ENCODE measurements around the gene ZNF136. TPM values are rescaled to one million over a fixed set of nuclear protein-coding genes. Genes with fewer than 3 reads are reported as not detected.

Gene ZNF136
- total and polyA plus RNA-seq, 9 of the 15 experiments (the other 6 are each of a cell fraction or from before 2014, with no cell fraction given), result 1.0 to 5.3 (median 3.1) TPM

DNA sequence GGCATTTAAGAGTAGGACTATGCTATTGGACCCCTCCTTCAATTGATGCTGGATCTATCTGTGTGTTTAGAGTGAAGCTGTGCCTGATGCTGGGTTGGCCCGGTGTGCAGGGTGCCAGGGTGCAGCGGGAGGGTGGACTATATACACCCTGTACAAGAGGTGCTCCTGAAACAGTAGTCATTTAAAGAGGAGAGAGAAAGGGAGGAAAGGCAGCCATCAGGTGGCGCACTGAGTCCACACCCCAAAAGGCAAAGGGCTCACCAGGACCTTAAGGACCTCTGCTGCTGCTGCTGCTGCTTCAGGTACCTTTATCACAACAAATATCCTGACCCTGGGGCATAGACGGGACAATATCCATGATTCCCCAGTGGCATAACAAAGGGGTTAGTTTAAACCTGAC is 39.4 kb downstream of the ZNF136 start (continued):
- TF ChIP-seq RAD21 (CRISPR knock-in tag; conservative IDR thresholded peaks at IDR 0.05 in 1 of 2, IDR thresholded peaks at IDR 0.05 in 1 of 2) (peak in 1 of 2 experiments; percentile 68; a peak in 3 of 4 replicates), POLR2H (tag; IDR thresholded peaks at IDR 0.05; ENCODE audit: low read depth) (no peak)
- TF ChIP-seq, protein P1, sequence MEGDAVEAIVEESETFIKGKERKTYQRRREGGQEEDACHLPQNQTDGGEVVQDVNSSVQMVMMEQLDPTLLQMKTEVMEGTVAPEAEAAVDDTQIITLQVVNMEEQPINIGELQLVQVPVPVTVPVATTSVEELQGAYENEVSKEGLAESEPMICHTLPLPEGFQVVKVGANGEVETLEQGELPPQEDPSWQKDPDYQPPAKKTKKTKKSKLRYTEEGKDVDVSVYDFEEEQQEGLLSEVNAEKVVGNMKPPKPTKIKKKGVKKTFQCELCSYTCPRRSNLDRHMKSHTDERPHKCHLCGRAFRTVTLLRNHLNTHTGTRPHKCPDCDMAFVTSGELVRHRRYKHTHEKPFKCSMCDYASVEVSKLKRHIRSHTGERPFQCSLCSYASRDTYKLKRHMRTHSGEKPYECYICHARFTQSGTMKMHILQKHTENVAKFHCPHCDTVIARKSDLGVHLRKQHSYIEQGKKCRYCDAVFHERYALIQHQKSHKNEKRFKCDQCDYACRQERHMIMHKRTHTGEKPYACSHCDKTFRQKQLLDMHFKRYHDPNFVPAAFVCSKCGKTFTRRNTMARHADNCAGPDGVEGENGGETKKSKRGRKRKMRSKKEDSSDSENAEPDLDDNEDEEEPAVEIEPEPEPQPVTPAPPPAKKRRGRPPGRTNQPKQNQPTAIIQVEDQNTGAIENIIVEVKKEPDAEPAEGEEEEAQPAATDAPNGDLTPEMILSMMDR (IDR thresholded peaks at IDR 0.05 in 2 of 3, conservative IDR thresholded peaks at IDR 0.05 in 1 of 3; ENCODE audit: insufficient read depth in 2 of 3, low read depth in 1 of 3, low read length in 3 of 3), result peak; percentile 43 to 70 (median 65)

DNA sequence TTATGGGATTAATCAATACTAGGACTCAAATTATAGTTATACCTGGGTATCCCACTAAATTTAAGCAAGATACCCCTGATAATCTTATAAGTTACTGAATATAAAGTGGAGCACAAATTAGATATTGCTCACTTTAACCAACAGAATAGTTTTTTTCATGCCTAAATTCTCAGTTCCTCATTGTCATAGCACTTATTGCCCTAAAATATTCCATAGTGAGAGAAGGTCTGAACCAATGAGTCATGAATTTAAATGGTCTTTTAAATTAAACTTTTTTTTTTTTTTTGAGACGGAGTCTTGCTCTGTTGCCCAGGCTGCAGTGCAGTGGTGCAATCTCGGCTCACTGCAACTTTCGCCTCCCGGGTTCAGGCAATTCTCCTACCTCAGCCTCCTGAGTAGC is 42.4 kb downstream of the ZNF136 start:
- FAIRE-seq (no peak), DNase-seq (ENCODE audit: extremely low read depth in 1 of 4, low spot score in 3 of 4) (no peak), ATAC-seq (no peak)
- no peaks in the 10 kb centered on the region; the same call in 1 of the 2 replicates for H3K9me3 ChIP-seq (replicated peaks; ENCODE audit: control insufficient read depth, insufficient read depth, low read depth, low read length)
- no peak overlapping the region for H3K27ac ChIP-seq (ENCODE audit: extremely low read depth, low read depth, low read length)
- no peaks in the 10 kb centered on the region for H3K4me1 ChIP-seq (replicated peaks in 1 of 2; ENCODE audit: control insufficient read depth in 2 of 2, insufficient read depth in 2 of 2, low read length in 2 of 2)
- H3K4me2 ChIP-seq (ENCODE audit: insufficient read depth, low read length), result no peak overlapping the region
- BruUV-seq (replicated peaks), result no TSS peak
- no peak for TF ChIP-seq ZNF830 (CRISPR knock-in tag; IDR thresholded peaks at IDR 0.05)
- no peak for TF ChIP-seq NFRKB (IDR thresholded peaks at IDR 0.05; ENCODE audit: low read depth)
- TF ChIP-seq NFIC (IDR thresholded peaks at IDR 0.05), result no peak
- TF ChIP-seq SMAD3 (CRISPR knock-in tag; conservative IDR thresholded peaks at IDR 0.05), result no peak
- H3K9ac ChIP-seq (ENCODE audit: insufficient read depth in 1 of 2, low read depth in 2 of 2, low read length in 2 of 2), result no peak overlapping the region
- no peaks in the 10 kb centered on the region for H3K36me3 ChIP-seq (ENCODE audit: control insufficient read depth, insufficient read depth, low read length)
- no peaks in the 10 kb centered on the region for H3K27me3 ChIP-seq (ENCODE audit: control insufficient read depth in 2 of 2, insufficient read depth in 2 of 2, low read length in 2 of 2)
- H3K4me3 ChIP-seq, result no peak overlapping the region
- H3K9me1 ChIP-seq (ENCODE audit: control insufficient read depth, insufficient read depth, low read length), result no peaks in the 10 kb centered on the region
- in situ Hi-C loops (cut with MboI) (loop anchor here (10.0 kb wide), 1 partner anchor 470 kb away; no protein-coding TSS in a partner anchor), intact Hi-C loops (cut with micrococcal nuclease) (no loop called here)
- POLR2A ChIA-PET, result no interaction called here
- WGBS (ENCODE audit: insufficient coverage, low coverage, missing lambda C conversion rate), result 0% methylated on average over 4 of the region's 4 CpGs
- CTCF ChIA-PET (ENCODE audit: low intra/inter-chr PET ratio), result no interaction called here
- no peaks in the 10 kb centered on the region for H4K20me1 ChIP-seq (replicated peaks; ENCODE audit: control insufficient read depth, insufficient read depth, low read length)
- H3K79me2 ChIP-seq (ENCODE audit: control insufficient read depth, insufficient read depth, low read length), result no peaks in the 10 kb centered on the region
- no peak overlapping the region for H2AFZ ChIP-seq (ENCODE audit: low read depth, low read length)

Data from K562 (cell line).